Upper lobe of right lung (tissue), 1 donor: ENCODE results near the gene ECE1. TPM values are rescaled to one million over a fixed set of nuclear protein-coding genes. Genes with fewer than 3 reads are reported as not detected.
"Not testable (repeated sequence)": the region's sequence is repeated elsewhere in the genome, so short reads cannot be mapped to it uniquely, and the experiment has no call there.

Experiments
- ATAC-seq: fragments of 200-7000 bp; cut with Tn5 transposase; one replicate; pipeline ENCODE4 v1.9.1; 2020; ENCODE audit warnings: mild to moderate bottlenecking, moderate library complexity
- DNase-seq: peaks from one replicate; pipeline ENCODE4 v3.0.0-alpha.2; 2020
- H3K27ac ChIP-seq: fragments of 200-600 bp; one replicate; pipeline ENCODE4 v1.8.0; 2022
- H3K27me3 ChIP-seq: fragments of 200-600 bp; one replicate; pipeline ENCODE4 v1.8.0; 2022; ENCODE audit warnings: mild to moderate bottlenecking
- H3K36me3 ChIP-seq: fragments of 200-600 bp; one replicate; pipeline ENCODE4 v1.8.0; 2022
- H3K4me1 ChIP-seq: fragments of 200-600 bp; one replicate; pipeline ENCODE4 v1.8.0; 2022
- H3K4me3 ChIP-seq: fragments of 200-600 bp; one replicate; pipeline ENCODE4 v1.8.0; 2022; ENCODE audit warnings: mild to moderate bottlenecking
- H3K9me3 ChIP-seq: fragments of 200-600 bp; one replicate; pipeline ENCODE4 v1.8.0; 2022
- CTCF ChIP-seq: fragments of 200-600 bp; IDR thresholded peaks from one replicate; pipeline ENCODE4 v1.8.0; 2022; ENCODE audit warnings: antibody characterized with exemption
- intact Hi-C: fragments of 100-400 bp; cut with DNase I; formaldehyde crosslinking; loops from one replicate; pipeline ENCODE4 v1.11.0; 2022
- total RNA-seq: library from RNA; stranded (reverse); fragmentation: NEBNext Ultra II Directional; extraction: Animal tissue kit (Norgen Biotek cat#: 25700); gene quantifications from one replicate; pipeline ENCODE4 v1.2.1, GENCODE V29; 2021
- donor health status: DM: no; HTN: yes; CAD: no; lungs with severe emphysema.

ECE1 gene
- total RNA-seq, 1 donor from 2014 or later, result 108 TPM

- H3K9me3 ChIP-seq, result no peaks in the 10 kb centered on the region
- ATAC-seq (peak; percentile 34), DNase-seq (no peak)
- no peak for TF ChIP-seq CTCF
- H3K4me1 ChIP-seq, result peaks cover 35% of the 10 kb centered on the region
- H3K4me3 ChIP-seq, result no peak overlapping the region
- no peak overlapping the region for H3K27ac ChIP-seq
- intact Hi-C loops, result no loop called here
- no peaks in the 10 kb centered on the region for H3K36me3 ChIP-seq
- no peaks in the 10 kb centered on the region for H3K27me3 ChIP-seq
Observed at GRCh38 chr1:21284206-21285054, 5.8 kb downstream of the ECE1 start.

GRCh38 chr1:21283524-21283923 is 6.7 kb downstream of the ECE1 start:
- H3K9me3 ChIP-seq, result no peaks in the 10 kb centered on the region
- peaks cover 32% of the 10 kb centered on the region for H3K4me1 ChIP-seq
- no peak for TF ChIP-seq CTCF
- no peak overlapping the region for H3K4me3 ChIP-seq
- no peak for DNase-seq
- ATAC-seq, result no peak
- H3K36me3 ChIP-seq, result no peaks in the 10 kb centered on the region
- H3K27me3 ChIP-seq, result no peaks in the 10 kb centered on the region
- H3K27ac ChIP-seq, result no peak overlapping the region
- intact Hi-C loops, result no loop called here

GRCh38 chr1:21282020-21282419 is 8.2 kb downstream of the ECE1 start:
- Histone ChIP-seq H3K4me1 (peaks cover 43% of the 10 kb centered on the region), H3K27ac (peak overlapping the region; percentile 93)
- H3K27me3 ChIP-seq, intact Hi-C loops, H3K4me3 ChIP-seq, ATAC-seq, H3K36me3 ChIP-seq, DNase-seq, H3K9me3 ChIP-seq: not testable (repeated sequence)

GRCh38 chr1:21280482-21280881 is 9.8 kb downstream of the ECE1 start:
- no peaks in the 10 kb centered on the region for H3K9me3 ChIP-seq
- TF ChIP-seq CTCF, result no peak

GRCh38 chr1:21280011-21280471 is 10.2 kb downstream of the ECE1 start:
- peak overlapping the region; percentile 42 for H3K4me3 ChIP-seq
- H3K27ac ChIP-seq, result peak overlapping the region; percentile 93
- ATAC-seq, result peak; percentile 82
- no peak for DNase-seq
- peaks cover 48% of the 10 kb centered on the region for H3K4me1 ChIP-seq
- intact Hi-C loops, result no loop called here
- H3K36me3 ChIP-seq, result no peaks in the 10 kb centered on the region
- no peaks in the 10 kb centered on the region for H3K9me3 ChIP-seq
- no peak for TF ChIP-seq CTCF
- no peaks in the 10 kb centered on the region for H3K27me3 ChIP-seq

More at GRCh38 chr1:21280482-21280881, 9.8 kb downstream of the ECE1 start:
- Histone ChIP-seq H3K36me3 (no peaks in the 10 kb centered on the region), H3K27ac (peak overlapping the region; percentile 93), H3K27me3 (no peaks in the 10 kb centered on the region), H3K4me3 (no peak overlapping the region), H3K4me1 (peaks cover 48% of the 10 kb centered on the region)
- ATAC-seq (peak; percentile 7), DNase-seq (no peak)
- intact Hi-C loops, result no loop called here
